Nephron (organoid): ENCODE data around the gene YIPF3.
"Not testable (repeated sequence)": the region's sequence is repeated elsewhere in the genome, so short reads cannot be mapped to it uniquely, and the experiment has no call there.

Source experiments
- H3K27ac Mint-ChIP-seq, 3 experiments: 2 replicates each; pipeline ENCODE4 v1.8.0; 2020; ENCODE audit warnings: mixed read lengths in 3 of 3, mild to moderate bottlenecking in 2 of 3, moderate library complexity in 1 of 3
- H3K27me3 Mint-ChIP-seq: 2 replicates; pipeline ENCODE4 v1.8.0; 2021; ENCODE audit warnings: low read depth, mild to moderate bottlenecking, moderate library complexity, mixed read lengths
- H3K36me3 Mint-ChIP-seq: 2 replicates; pipeline ENCODE4 v1.8.0; 2020; ENCODE audit warnings: low read depth, mixed read lengths
- H3K4me1 Mint-ChIP-seq: 2 replicates; pipeline ENCODE4 v1.8.0; 2020; ENCODE audit warnings: mixed read lengths
- H3K4me3 Mint-ChIP-seq, 3 experiments: 2 replicates each; pipeline ENCODE4 v1.8.0; 2020; ENCODE audit warnings: mild to moderate bottlenecking in 3 of 3, mixed read lengths in 3 of 3, moderate library complexity in 2 of 3
- H3K9me3 Mint-ChIP-seq: 2 replicates; pipeline ENCODE4 v1.8.0; 2020; ENCODE audit warnings: mixed read lengths
- TF ChIP-seq, protein P1 (sequence below), 3 experiments: fragments of 200-600 bp; sonication (generic); IDR thresholded peaks; one replicate each; pipeline ENCODE4 v1.5.0; 2021; ENCODE audit warnings: antibody characterized with exemption in 3 of 3; ENCODE audit not compliant: unreplicated experiment in 3 of 3

YIPF3 gene

DNA sequence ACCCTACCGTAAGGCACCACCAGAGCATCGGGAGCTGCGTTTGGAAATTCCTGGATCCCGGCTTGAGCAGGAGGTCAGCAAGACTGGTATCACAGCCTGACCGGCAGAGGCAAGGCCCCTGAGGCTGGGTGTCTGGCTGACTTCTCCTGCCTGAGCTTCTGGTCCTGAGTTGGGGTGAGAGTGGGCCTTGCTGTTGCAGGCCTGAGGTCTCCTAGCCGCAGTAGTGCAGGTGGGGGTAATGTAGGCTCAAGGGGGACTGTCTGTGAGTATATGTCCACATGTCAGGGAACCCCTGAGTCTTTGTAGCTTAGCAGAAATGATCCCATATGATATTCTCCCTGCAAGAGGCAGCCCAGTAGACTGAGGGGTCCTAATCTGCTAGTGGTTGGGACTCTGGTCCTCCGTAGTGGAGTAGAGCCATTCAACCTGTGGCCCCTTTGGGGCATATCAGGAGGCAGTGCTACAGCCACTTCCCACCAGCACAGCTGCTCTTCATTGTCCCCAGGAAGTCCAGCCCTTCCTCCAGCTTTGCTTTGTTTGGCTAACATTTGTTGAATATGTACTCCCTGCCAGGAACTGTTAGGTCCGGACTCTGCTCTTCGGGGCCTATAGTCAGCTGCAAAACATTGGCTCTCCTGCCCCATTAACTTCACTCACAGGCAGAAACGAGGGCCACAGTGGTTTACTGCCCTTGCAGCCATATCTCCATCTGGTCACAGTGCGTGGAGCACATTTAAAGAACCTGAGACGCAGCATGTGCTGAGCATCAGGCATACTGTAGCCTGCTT is 17.5 kb downstream of the YIPF3 start:
- TF ChIP-seq, protein P1, sequence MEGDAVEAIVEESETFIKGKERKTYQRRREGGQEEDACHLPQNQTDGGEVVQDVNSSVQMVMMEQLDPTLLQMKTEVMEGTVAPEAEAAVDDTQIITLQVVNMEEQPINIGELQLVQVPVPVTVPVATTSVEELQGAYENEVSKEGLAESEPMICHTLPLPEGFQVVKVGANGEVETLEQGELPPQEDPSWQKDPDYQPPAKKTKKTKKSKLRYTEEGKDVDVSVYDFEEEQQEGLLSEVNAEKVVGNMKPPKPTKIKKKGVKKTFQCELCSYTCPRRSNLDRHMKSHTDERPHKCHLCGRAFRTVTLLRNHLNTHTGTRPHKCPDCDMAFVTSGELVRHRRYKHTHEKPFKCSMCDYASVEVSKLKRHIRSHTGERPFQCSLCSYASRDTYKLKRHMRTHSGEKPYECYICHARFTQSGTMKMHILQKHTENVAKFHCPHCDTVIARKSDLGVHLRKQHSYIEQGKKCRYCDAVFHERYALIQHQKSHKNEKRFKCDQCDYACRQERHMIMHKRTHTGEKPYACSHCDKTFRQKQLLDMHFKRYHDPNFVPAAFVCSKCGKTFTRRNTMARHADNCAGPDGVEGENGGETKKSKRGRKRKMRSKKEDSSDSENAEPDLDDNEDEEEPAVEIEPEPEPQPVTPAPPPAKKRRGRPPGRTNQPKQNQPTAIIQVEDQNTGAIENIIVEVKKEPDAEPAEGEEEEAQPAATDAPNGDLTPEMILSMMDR (IDR thresholded peaks at IDR 0.05; ENCODE audit: unreplicated experiment in 3 of 3) = no peak
- Mint-ChIP-seq H3K4me3 (no peak overlapping the region), H3K27me3 (no peaks in the 10 kb centered on the region), H3K27ac (peak overlapping the region in 2 of 3 experiments; percentile 27 to 31), H3K4me1 (peaks cover 23% of the 10 kb centered on the region), H3K36me3 (peaks cover 45% of the 10 kb centered on the region), H3K9me3 (no peaks in the 10 kb centered on the region)

DNA sequence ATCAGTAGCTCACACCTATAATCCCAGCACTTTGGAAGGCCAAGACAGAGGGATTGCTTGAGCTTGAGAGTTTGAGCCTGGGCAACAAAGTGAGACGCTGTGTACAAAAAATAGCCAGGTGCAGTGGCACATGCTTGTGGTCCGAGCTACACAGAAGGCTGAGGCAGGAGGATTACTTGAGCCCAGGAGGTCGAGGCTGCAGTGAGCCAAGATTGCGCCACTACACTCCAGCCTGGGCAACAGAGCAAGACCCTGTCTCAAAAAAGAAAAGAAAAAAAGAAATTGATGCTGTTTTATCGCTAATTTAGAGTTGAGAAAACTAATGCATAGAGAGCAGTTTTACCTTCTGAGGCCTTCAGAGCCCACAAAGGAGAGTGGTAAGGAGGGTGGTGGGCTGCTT is 18.4 kb downstream of the YIPF3 start:
- not testable (repeated sequence) for H3K27ac Mint-ChIP-seq, H3K4me3 Mint-ChIP-seq, H3K9me3 Mint-ChIP-seq, H3K27me3 Mint-ChIP-seq
- peaks cover 39% of the 10 kb centered on the region for H3K36me3 Mint-ChIP-seq
- H3K4me1 Mint-ChIP-seq = peaks cover 30% of the 10 kb centered on the region

DNA sequence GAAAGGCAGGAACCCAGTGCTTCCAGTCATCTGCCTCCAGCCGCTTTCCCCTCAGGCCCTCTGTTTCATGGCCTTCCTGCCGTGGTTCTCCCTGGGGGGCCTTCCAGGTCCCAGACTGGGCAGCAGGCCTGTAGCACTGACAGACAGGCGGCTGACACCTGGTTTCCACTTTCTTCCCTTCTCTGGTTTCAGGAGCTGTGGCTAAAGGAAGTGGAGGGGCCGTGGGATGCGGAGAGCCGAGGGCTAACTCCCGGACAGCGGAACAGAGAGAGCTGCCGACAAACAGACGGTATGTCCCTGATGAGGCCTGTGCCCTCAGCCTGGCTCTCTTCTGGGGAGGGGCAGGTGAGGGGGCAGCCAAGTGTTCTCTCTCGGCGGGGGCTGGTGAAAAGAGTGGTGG is 19.0 kb downstream of the YIPF3 start:
- TF ChIP-seq, protein P1 (IDR thresholded peaks at IDR 0.05; ENCODE audit: unreplicated experiment in 3 of 3) = no peak
- Mint-ChIP-seq H3K27ac (peak overlapping the region in 1 of 3 experiments; percentile 40), H3K4me1 (peaks cover 36% of the 10 kb centered on the region), H3K4me3 (no peak overlapping the region), H3K9me3 (no peaks in the 10 kb centered on the region), H3K27me3 (no peaks in the 10 kb centered on the region), H3K36me3 (peaks cover 35% of the 10 kb centered on the region)

DNA sequence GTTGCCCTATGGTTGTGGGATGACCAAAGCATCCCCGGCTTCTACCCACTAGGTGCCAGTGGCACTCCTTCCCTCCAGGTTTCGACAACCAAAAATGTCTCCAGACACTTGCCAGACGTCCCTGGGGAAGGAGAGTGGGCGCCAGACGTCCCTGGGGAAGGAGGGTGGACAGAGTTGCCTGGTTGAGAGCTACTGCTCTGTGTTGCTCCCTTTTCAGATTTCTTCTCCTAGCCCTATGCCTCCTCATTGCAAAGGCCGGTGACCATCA is 19.7 kb downstream of the YIPF3 start:
- no peak overlapping the region for H3K4me3 Mint-ChIP-seq
- no peaks in the 10 kb centered on the region for H3K9me3 Mint-ChIP-seq
- H3K4me1 Mint-ChIP-seq = peaks cover 42% of the 10 kb centered on the region
- no peaks in the 10 kb centered on the region for H3K27me3 Mint-ChIP-seq
- TF ChIP-seq, protein P1 (IDR thresholded peaks at IDR 0.05; ENCODE audit: unreplicated experiment in 3 of 3) = no peak
- H3K27ac Mint-ChIP-seq = no peak overlapping the region
- H3K36me3 Mint-ChIP-seq = peaks cover 28% of the 10 kb centered on the region

DNA sequence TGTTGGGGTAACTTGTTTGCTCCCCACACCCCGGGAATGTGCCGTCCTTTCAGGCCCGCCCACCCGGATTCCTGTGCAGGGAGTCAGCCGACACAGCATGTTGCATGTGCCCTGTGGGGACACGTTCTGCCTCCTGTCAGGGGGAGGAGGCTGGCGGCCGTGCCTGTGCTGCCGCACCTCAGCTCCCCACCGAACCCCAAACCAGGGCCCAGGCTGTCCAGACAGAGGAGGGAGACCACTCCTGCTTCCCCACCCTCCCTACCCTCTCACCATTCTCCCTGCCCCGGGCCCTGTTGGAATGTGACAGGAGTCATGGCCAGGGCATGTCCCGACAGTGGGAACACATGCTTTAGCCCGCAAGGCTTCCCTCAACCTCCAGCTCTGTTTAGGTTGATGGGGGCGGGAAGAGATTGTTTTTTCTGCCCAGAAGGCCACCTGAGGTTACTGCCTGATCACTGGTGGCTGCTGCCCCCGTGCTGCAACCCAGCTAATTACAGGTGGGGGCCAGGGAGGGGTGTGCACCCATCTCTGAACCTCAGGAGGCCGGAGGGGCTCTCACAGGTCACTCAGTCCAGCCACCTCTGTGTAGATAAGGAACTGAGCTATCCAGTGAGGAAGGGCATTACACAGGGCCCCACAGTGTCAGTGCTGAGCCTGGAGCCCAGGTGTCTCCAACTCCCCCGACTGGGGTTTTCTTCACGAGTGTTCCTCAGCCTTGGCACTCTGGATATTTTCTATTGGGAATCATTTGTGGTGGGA is 20.2 kb downstream of the YIPF3 start:
- no peaks in the 10 kb centered on the region for H3K9me3 Mint-ChIP-seq

DNA sequence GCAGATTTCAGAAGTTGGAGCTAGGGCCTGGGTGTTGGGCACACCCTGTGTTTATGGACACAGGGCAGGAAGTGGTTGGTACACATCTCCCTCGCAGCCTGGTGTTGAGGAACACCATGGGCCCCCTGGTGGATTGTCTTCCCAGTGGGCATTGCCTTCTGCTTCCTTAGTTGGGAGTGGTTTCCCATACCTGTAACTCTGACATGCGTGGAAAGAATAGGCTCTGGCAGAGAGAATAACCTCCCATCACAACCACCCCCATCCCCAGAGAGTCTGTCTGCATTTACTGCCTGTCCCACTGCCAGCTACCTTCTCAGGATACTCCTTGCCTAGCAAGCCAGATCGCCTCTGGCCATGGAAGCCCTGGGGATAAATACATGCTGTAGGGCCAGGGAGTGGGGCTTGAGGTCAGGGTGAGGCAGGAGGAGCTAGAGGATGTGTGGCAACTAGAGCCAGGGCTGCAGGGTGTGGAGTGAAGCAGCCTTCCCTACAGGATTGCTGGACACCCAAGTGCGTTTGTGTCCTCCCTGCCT is 21.3 kb downstream of the YIPF3 start:
- Mint-ChIP-seq H3K27me3 (no peaks in the 10 kb centered on the region), H3K27ac (peak overlapping the region in 1 of 3 experiments; percentile 56), H3K4me1 (peaks cover 41% of the 10 kb centered on the region), H3K4me3 (no peak overlapping the region), H3K9me3 (no peaks in the 10 kb centered on the region), H3K36me3 (peaks cover 15% of the 10 kb centered on the region)
- TF ChIP-seq, protein P1 (IDR thresholded peaks at IDR 0.05; ENCODE audit: unreplicated experiment in 3 of 3) = no peak

More for the DNA sequence above, 20.2 kb downstream of the YIPF3 start:
- Mint-ChIP-seq H3K27ac (no peak overlapping the region), H3K4me1 (peaks cover 46% of the 10 kb centered on the region), H3K4me3 (no peak overlapping the region), H3K36me3 (peaks cover 23% of the 10 kb centered on the region), H3K27me3 (no peaks in the 10 kb centered on the region)
- TF ChIP-seq, protein P1 (IDR thresholded peaks at IDR 0.05; ENCODE audit: unreplicated experiment in 3 of 3) = peak; percentile 26 to 51 (median 31)
